Gastrocnemius medialis (tissue), 4 donors: ENCODE data around the gene QSOX2.

Source experiments
- POLR2A ChIP-seq, 2 donors: fragments of 450-650 bp; IDR thresholded peaks; one replicate each; pipeline ENCODE4 v1.6.1; 2017; ENCODE audit warnings: antibody characterized with exemption in 2 of 2, mild to moderate bottlenecking in 2 of 2, moderate library complexity in 2 of 2
- TF ChIP-seq, protein P1 (sequence below), 5 experiments: fragments of 450-650 bp in 3 of 5; fragments of 200-600 bp in 2 of 5; sonication (generic) in 2 of 5; IDR thresholded peaks in 4 of 5; conservative IDR thresholded peaks in 1 of 5; 1 replicate in 4 of 5; 2 replicates in 1 of 5; pipeline ENCODE4 v1.5.1; 2016 to 2019; ENCODE audit warnings: antibody characterized with exemption in 5 of 5, mild to moderate bottlenecking in 3 of 5, moderate library complexity in 3 of 5

GRCh38 chr9:136286987-136287379, 41.4 kb upstream of the QSOX2 start:
- TF ChIP-seq POLR2A (IDR thresholded peaks at IDR 0.05): no peak
- TF ChIP-seq, protein P1, sequence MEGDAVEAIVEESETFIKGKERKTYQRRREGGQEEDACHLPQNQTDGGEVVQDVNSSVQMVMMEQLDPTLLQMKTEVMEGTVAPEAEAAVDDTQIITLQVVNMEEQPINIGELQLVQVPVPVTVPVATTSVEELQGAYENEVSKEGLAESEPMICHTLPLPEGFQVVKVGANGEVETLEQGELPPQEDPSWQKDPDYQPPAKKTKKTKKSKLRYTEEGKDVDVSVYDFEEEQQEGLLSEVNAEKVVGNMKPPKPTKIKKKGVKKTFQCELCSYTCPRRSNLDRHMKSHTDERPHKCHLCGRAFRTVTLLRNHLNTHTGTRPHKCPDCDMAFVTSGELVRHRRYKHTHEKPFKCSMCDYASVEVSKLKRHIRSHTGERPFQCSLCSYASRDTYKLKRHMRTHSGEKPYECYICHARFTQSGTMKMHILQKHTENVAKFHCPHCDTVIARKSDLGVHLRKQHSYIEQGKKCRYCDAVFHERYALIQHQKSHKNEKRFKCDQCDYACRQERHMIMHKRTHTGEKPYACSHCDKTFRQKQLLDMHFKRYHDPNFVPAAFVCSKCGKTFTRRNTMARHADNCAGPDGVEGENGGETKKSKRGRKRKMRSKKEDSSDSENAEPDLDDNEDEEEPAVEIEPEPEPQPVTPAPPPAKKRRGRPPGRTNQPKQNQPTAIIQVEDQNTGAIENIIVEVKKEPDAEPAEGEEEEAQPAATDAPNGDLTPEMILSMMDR (IDR thresholded peaks at IDR 0.05 in 4 of 5, conservative IDR thresholded peaks at IDR 0.05 in 1 of 5): no peak
